HL-60 (cell line): ENCODE measurements around the gene SLC44A3.

Experiments used
- CTCF ChIP-seq: IDR thresholded peaks from one replicate; pipeline ENCODE4 v1.5.1; 2011; ENCODE audit warnings: low read length, control low read depth, inconsistent platforms; ENCODE audit not compliant: insufficient read depth
- GABPA ChIP-seq: IDR thresholded peaks from 2 replicates; pipeline ENCODE4 v1.6.1; 2012; ENCODE audit warnings: low read depth
- POLR2AphosphoS5 ChIP-seq: IDR thresholded peaks from 2 replicates; pipeline ENCODE4 v1.6.1; 2012; ENCODE audit warnings: low read depth
- REST ChIP-seq: IDR thresholded peaks from 2 replicates; pipeline ENCODE4 v1.6.1; 2012; ENCODE audit warnings: low read depth; ENCODE audit not compliant: insufficient replicate concordance
- SPI1 ChIP-seq: IDR thresholded peaks from 2 replicates; pipeline ENCODE4 v1.6.1; 2012; ENCODE audit warnings: low read depth, mild to moderate bottlenecking, borderline replicate concordance

- TF ChIP-seq CTCF: no peak
- no peak for TF ChIP-seq GABPA
- no peak for TF ChIP-seq POLR2AphosphoS5
- TF ChIP-seq REST: no peak
- no peak for TF ChIP-seq SPI1
These were observed 16.7 kb downstream of the SLC44A3 start for GRCh38 chr1:94836891-94837290.
